Measurements from ENCODE around the gene TMEM135. TPM values are rescaled to one million over a fixed set of nuclear protein-coding genes. Genes with fewer than 3 reads are reported as not detected.

TMEM135 gene
- polyA plus RNA-seq, 1 of the 3 experiments (the other 2 are of a cell fraction), result 3.0 TPM

DNA sequence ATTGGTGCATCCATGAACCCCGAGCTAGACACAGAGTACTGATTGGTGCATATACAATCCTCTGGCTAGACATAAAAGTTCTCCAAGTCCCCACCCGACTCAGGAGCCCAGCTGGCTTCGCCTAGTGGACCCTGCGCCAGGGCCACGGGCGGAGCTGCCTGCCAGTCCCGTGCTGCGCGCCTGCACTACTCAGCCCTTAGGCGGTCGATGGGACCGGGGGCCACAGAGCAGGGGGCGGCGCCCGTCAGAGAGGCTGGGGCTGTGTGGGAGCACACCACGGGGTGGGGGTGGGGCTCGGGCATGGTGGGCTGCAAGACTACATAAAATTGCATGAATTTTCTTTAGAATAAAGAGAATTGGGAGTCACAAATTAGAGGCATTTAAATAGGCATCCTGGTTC, 248.6 kb downstream of the TMEM135 start:
- Histone ChIP-seq H3K4me2 (no peak overlapping the region), H2AFZ (ENCODE audit: low read depth) (no peak overlapping the region), H3K27me3 (ENCODE audit: insufficient read depth) (no peaks in the 10 kb centered on the region), H4K20me1 (ENCODE audit: insufficient read depth) (no peaks in the 10 kb centered on the region), H3F3A (replicated peaks; ENCODE audit: insufficient read depth) (no peaks in the 10 kb centered on the region), H3K9me3 (no peaks in the 10 kb centered on the region), H3K36me3 (replicated peaks in 1 of 2; ENCODE audit: control insufficient read depth in 1 of 2, insufficient read depth in 2 of 2, low read length in 1 of 2) (no peaks in the 10 kb centered on the region), H3K27ac (ENCODE audit: low read depth in 2 of 2, low read length in 1 of 2) (no peak overlapping the region), H3K79me2 (ENCODE audit: insufficient read depth) (no peaks in the 10 kb centered on the region), H3K9me2 (no peaks in the 10 kb centered on the region), H3K4me3 (ENCODE audit: low read depth in 2 of 2, low read length in 1 of 2) (no peak overlapping the region), H3K9ac (no peak overlapping the region), H3K4me1 (ENCODE audit: control insufficient read depth in 1 of 2, insufficient read depth in 2 of 2, low read depth in 1 of 2, low read length in 1 of 2) (peaks cover 0 to 5% of the 10 kb centered on the region in 2 experiments; a peak in 1 of 4 replicates)
- ChIA-PET CTCF (interaction anchor here (1.3 to 1.9 kb wide), 3 partner anchors 291 to 348 kb away, joined by 5 to 8 read pairs (median 5); no protein-coding TSS in a partner anchor), POLR2A (no interaction called here)
- WGBS (ENCODE audit: low lambda C conversion rate), result 94% methylated on average over 16 of the region's 17 CpGs
- no peak for DNase-seq
- TF ChIP-seq, protein P1, sequence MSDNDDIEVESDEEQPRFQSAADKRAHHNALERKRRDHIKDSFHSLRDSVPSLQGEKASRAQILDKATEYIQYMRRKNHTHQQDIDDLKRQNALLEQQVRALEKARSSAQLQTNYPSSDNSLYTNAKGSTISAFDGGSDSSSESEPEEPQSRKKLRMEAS (IDR thresholded peaks at IDR 0.05; ENCODE audit: low read depth), result no peak
- TF ChIP-seq EZH2phosphoT487 (IDR thresholded peaks at IDR 0.05; ENCODE audit: borderline replicate concordance, low read depth) (no peak), FOXM1 (IDR thresholded peaks at IDR 0.05; ENCODE audit: low read depth) (no peak), GABPA (IDR thresholded peaks at IDR 0.05; ENCODE audit: low read depth) (no peak), SIN3A (IDR thresholded peaks at IDR 0.05; ENCODE audit: borderline replicate concordance, low read depth, low read length) (no peak), TCF12 (IDR thresholded peaks at IDR 0.05) (no peak), FOSL2 (IDR thresholded peaks at IDR 0.05; ENCODE audit: borderline replicate concordance, low read depth) (no peak), ELF1 (IDR thresholded peaks at IDR 0.05) (no peak)
- TF ChIP-seq, protein P2, sequence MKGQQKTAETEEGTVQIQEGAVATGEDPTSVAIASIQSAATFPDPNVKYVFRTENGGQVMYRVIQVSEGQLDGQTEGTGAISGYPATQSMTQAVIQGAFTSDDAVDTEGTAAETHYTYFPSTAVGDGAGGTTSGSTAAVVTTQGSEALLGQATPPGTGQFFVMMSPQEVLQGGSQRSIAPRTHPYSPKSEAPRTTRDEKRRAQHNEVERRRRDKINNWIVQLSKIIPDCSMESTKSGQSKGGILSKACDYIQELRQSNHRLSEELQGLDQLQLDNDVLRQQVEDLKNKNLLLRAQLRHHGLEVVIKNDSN (IDR thresholded peaks at IDR 0.05; ENCODE audit: borderline replicate concordance, low read depth), result no peak

DNA sequence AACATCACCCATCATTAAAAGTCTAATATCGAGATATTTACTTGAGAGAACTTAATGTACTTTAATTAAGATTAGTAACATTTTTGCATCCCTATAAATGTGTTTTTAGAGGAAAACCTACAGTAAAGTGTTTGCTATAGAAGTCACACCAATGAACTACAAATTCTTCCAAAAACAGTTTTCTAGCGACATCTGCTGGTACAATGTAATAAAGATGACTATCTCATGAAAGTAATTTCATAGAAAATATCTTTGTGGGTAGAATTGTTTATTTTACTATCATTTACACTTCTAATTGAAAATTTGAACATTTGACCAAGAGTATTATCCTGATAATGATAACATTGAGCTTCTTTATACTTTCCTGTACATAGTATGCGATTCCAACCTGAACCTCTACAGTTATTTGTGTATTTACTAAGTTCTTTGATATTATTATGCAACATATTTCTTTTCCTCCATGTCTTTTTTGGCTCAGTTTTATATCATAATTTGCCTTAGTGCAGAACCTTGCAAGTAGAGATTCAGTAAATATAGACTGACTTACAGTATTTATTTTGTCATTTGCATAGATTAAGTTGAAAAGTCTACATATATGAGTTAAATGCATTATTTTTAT, 252.7 kb downstream of the TMEM135 start:
- H3K4me1 ChIP-seq (ENCODE audit: control insufficient read depth in 1 of 2, insufficient read depth in 2 of 2, low read depth in 1 of 2, low read length in 1 of 2), result no peaks in the 10 kb centered on the region; a peak in 1 of 4 replicates
- no peak overlapping the region for H3K27ac ChIP-seq (ENCODE audit: low read depth in 2 of 2, low read length in 1 of 2)
- H3K4me2 ChIP-seq, result no peak overlapping the region
- H3F3A ChIP-seq (replicated peaks; ENCODE audit: insufficient read depth), result no peaks in the 10 kb centered on the region
- H3K4me3 ChIP-seq (ENCODE audit: low read depth in 2 of 2, low read length in 1 of 2), result no peak overlapping the region; a peak in 1 of 4 replicates
- no peak overlapping the region for H3K9ac ChIP-seq
- 12% methylated on average over 3 of the region's 3 CpGs for WGBS (ENCODE audit: low lambda C conversion rate)
- ChIA-PET CTCF (interaction anchor here (0.5 to 3.1 kb wide), 17 partner anchors 8 to 365 kb away, joined by 3 to 38 read pairs (median 4); no protein-coding TSS in a partner anchor), POLR2A (no interaction called here)
- peak; percentile 50 for DNase-seq
- no peaks in the 10 kb centered on the region for H3K79me2 ChIP-seq (ENCODE audit: insufficient read depth)
- H3K36me3 ChIP-seq (replicated peaks in 1 of 2; ENCODE audit: control insufficient read depth in 1 of 2, insufficient read depth in 2 of 2, low read length in 1 of 2), result no peaks in the 10 kb centered on the region
- H3K27me3 ChIP-seq (ENCODE audit: insufficient read depth), result no peaks in the 10 kb centered on the region
- no peaks in the 10 kb centered on the region for H4K20me1 ChIP-seq (ENCODE audit: insufficient read depth)
- H3K9me2 ChIP-seq, result no peaks in the 10 kb centered on the region
- H2AFZ ChIP-seq (ENCODE audit: low read depth), result no peak overlapping the region
- H3K9me3 ChIP-seq, result no peaks in the 10 kb centered on the region
- TF ChIP-seq SMC3 (IDR thresholded peaks at IDR 0.05; ENCODE audit: low read depth, low read length), result peak; percentile 62
- TF ChIP-seq, protein P3, sequence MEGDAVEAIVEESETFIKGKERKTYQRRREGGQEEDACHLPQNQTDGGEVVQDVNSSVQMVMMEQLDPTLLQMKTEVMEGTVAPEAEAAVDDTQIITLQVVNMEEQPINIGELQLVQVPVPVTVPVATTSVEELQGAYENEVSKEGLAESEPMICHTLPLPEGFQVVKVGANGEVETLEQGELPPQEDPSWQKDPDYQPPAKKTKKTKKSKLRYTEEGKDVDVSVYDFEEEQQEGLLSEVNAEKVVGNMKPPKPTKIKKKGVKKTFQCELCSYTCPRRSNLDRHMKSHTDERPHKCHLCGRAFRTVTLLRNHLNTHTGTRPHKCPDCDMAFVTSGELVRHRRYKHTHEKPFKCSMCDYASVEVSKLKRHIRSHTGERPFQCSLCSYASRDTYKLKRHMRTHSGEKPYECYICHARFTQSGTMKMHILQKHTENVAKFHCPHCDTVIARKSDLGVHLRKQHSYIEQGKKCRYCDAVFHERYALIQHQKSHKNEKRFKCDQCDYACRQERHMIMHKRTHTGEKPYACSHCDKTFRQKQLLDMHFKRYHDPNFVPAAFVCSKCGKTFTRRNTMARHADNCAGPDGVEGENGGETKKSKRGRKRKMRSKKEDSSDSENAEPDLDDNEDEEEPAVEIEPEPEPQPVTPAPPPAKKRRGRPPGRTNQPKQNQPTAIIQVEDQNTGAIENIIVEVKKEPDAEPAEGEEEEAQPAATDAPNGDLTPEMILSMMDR (IDR thresholded peaks at IDR 0.05), result peak; percentile 81
- TF ChIP-seq, protein P4, sequence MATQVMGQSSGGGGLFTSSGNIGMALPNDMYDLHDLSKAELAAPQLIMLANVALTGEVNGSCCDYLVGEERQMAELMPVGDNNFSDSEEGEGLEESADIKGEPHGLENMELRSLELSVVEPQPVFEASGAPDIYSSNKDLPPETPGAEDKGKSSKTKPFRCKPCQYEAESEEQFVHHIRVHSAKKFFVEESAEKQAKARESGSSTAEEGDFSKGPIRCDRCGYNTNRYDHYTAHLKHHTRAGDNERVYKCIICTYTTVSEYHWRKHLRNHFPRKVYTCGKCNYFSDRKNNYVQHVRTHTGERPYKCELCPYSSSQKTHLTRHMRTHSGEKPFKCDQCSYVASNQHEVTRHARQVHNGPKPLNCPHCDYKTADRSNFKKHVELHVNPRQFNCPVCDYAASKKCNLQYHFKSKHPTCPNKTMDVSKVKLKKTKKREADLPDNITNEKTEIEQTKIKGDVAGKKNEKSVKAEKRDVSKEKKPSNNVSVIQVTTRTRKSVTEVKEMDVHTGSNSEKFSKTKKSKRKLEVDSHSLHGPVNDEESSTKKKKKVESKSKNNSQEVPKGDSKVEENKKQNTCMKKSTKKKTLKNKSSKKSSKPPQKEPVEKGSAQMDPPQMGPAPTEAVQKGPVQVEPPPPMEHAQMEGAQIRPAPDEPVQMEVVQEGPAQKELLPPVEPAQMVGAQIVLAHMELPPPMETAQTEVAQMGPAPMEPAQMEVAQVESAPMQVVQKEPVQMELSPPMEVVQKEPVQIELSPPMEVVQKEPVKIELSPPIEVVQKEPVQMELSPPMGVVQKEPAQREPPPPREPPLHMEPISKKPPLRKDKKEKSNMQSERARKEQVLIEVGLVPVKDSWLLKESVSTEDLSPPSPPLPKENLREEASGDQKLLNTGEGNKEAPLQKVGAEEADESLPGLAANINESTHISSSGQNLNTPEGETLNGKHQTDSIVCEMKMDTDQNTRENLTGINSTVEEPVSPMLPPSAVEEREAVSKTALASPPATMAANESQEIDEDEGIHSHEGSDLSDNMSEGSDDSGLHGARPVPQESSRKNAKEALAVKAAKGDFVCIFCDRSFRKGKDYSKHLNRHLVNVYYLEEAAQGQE (IDR thresholded peaks at IDR 0.05; ENCODE audit: low read depth, low read length), result no peak
- no peak for TF ChIP-seq ELF1 (IDR thresholded peaks at IDR 0.05)
- TF ChIP-seq, protein P5, sequence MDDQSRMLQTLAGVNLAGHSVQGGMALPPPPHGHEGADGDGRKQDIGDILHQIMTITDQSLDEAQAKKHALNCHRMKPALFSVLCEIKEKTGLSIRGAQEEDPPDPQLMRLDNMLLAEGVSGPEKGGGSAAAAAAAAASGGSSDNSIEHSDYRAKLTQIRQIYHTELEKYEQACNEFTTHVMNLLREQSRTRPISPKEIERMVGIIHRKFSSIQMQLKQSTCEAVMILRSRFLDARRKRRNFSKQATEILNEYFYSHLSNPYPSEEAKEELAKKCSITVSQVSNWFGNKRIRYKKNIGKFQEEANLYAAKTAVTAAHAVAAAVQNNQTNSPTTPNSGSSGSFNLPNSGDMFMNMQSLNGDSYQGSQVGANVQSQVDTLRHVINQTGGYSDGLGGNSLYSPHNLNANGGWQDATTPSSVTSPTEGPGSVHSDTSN (IDR thresholded peaks at IDR 0.05), result no peak
- TF ChIP-seq RAD21 (IDR thresholded peaks at IDR 0.05; ENCODE audit: low read length), result peak; percentile 88
- TF ChIP-seq POLR2AphosphoS5 (IDR thresholded peaks at IDR 0.05; ENCODE audit: low read depth, low read length), result no peak
- TF ChIP-seq GATA2 (CRISPR knock-in tag; IDR thresholded peaks at IDR 0.05), result peak; percentile 73
- TF ChIP-seq TCF12 (IDR thresholded peaks at IDR 0.05), result no peak

All from SK-N-SH (cell line).